HG02678 (cell line): ENCODE measurements around the gene TBX15.
"Not testable (repeated sequence)": the region's sequence is repeated elsewhere in the genome, so short reads cannot be mapped to it uniquely, and the experiment has no call there.

Experiments
- ATAC-seq: cut with Tn5 transposase; IDR thresholded peaks from one replicate; pipeline ENCODE4 v1.9.1; 2021; ENCODE audit warnings: mild to moderate bottlenecking, moderate library complexity; ENCODE audit not compliant: unreplicated experiment

The TBX15 gene

GRCh38 chr1:118960567-118961136 lies 27.5 kb downstream of the TBX15 start:
- no peak for ATAC-seq

GRCh38 chr1:118960026-118960561 lies 28.0 kb downstream of the TBX15 start:
- peak; percentile 87 for ATAC-seq

- peak; percentile 19 for ATAC-seq
These were observed 29.1 kb downstream of the TBX15 start for GRCh38 chr1:118958937-118959631.

- ATAC-seq, result no peak
These were observed 30.0 kb downstream of the TBX15 start for GRCh38 chr1:118958140-118958539.

- not testable (repeated sequence) for ATAC-seq
These were observed 30.6 kb downstream of the TBX15 start for GRCh38 chr1:118957579-118957978.

GRCh38 chr1:118954301-118954905 lies 33.7 kb downstream of the TBX15 start:
- ATAC-seq, result no peak

GRCh38 chr1:118951270-118951936 lies 36.7 kb downstream of the TBX15 start:
- no peak for ATAC-seq

GRCh38 chr1:118949315-118949714 lies 38.8 kb downstream of the TBX15 start:
- no peak for ATAC-seq

- no peak for ATAC-seq
These were observed 39.3 kb downstream of the TBX15 start for GRCh38 chr1:118948846-118949245.

GRCh38 chr1:118948351-118948750 lies 39.8 kb downstream of the TBX15 start:
- ATAC-seq, result no peak

- ATAC-seq, result no peak
These were observed 40.4 kb downstream of the TBX15 start for GRCh38 chr1:118947790-118948189.

GRCh38 chr1:118947003-118947765 lies 41.0 kb downstream of the TBX15 start:
- no peak for ATAC-seq

- no peak for ATAC-seq
These were observed 42.7 kb downstream of the TBX15 start for GRCh38 chr1:118945489-118945888.

GRCh38 chr1:118944546-118944945 lies 43.6 kb downstream of the TBX15 start:
- no peak for ATAC-seq

- ATAC-seq, result no peak
These were observed 44.0 kb downstream of the TBX15 start for GRCh38 chr1:118944133-118944532.

GRCh38 chr1:118940957-118941356 lies 47.2 kb downstream of the TBX15 start:
- no peak for ATAC-seq

GRCh38 chr1:118937413-118938072 lies 50.6 kb downstream of the TBX15 start:
- no peak for ATAC-seq

GRCh38 chr1:118934706-118935105 lies 53.4 kb downstream of the TBX15 start:
- no peak for ATAC-seq

- ATAC-seq, result no peak
These were observed 54.9 kb downstream of the TBX15 start for GRCh38 chr1:118933051-118933781.

GRCh38 chr1:118931876-118932275 lies 56.3 kb downstream of the TBX15 start:
- no peak for ATAC-seq
